ENCODE measurements around the gene SCFD1. TPM values are rescaled to one million over a fixed set of nuclear protein-coding genes. Genes with fewer than 3 reads are reported as not detected.

Gene SCFD1
- total RNA-seq, 2 experiments from 2014 or later = 65.1 to 72.6 TPM

DNA sequence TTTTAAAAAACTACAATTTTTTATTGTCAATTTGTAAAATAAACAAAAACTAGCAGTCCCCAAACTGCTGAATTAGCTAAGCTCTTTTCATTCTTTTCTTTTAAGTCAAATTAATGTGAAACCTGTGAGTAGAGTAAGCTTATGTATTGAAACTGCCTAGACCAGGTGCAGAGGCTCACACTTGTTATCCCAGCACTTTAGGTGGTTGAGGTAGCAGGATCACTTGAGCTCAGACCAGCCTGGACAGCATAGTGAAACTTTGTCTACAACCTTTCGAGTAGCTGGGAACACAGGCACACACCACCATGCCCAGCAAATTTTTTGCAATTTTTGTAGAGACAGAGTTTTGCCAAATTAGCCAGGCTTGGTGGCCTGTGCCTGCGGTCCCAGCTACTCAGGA is 26.4 kb downstream of the SCFD1 start:
- TF ChIP-seq EZH2phosphoT487 (IDR thresholded peaks at IDR 0.05; ENCODE audit: borderline replicate concordance, low read depth, low read length) = no peak
- TF ChIP-seq, protein P1, sequence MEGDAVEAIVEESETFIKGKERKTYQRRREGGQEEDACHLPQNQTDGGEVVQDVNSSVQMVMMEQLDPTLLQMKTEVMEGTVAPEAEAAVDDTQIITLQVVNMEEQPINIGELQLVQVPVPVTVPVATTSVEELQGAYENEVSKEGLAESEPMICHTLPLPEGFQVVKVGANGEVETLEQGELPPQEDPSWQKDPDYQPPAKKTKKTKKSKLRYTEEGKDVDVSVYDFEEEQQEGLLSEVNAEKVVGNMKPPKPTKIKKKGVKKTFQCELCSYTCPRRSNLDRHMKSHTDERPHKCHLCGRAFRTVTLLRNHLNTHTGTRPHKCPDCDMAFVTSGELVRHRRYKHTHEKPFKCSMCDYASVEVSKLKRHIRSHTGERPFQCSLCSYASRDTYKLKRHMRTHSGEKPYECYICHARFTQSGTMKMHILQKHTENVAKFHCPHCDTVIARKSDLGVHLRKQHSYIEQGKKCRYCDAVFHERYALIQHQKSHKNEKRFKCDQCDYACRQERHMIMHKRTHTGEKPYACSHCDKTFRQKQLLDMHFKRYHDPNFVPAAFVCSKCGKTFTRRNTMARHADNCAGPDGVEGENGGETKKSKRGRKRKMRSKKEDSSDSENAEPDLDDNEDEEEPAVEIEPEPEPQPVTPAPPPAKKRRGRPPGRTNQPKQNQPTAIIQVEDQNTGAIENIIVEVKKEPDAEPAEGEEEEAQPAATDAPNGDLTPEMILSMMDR (conservative IDR thresholded peaks at IDR 0.05; ENCODE audit: low read length) = no peak
- H3K4me3 ChIP-seq (ENCODE audit: low read depth, low read length, poor library complexity, severe bottlenecking) = no peak overlapping the region
- intact Hi-C loops (cut with micrococcal nuclease; ENCODE audit: unreplicated experiment) = no loop called here
- H3K79me2 ChIP-seq (ENCODE audit: insufficient read depth, low read depth, low read length) = peaks cover 4% of the 10 kb centered on the region; the same call in 1 of the 2 replicates
- H3K9me2 ChIP-seq (ENCODE audit: insufficient read depth, low read length) = no peaks in the 10 kb centered on the region
- H2AFZ ChIP-seq (ENCODE audit: low read length) = no peak overlapping the region
- no peak for DNase-seq (ENCODE audit: low spot score)
- H3K9me3 ChIP-seq (ENCODE audit: low read length) = no peaks in the 10 kb centered on the region; the same call in 1 of the 2 replicates
- no peaks in the 10 kb centered on the region for H4K20me1 ChIP-seq (ENCODE audit: insufficient read depth, low read length)
- CTCF ChIA-PET (ENCODE audit: unreplicated experiment) = no interaction called here
- POLR2A ChIA-PET = interaction anchor here (0.7 kb wide), 1 partner anchor 10 kb away, joined by 3 read pairs; no protein-coding TSS in a partner anchor
- H3K36me3 ChIP-seq (ENCODE audit: insufficient read depth, low read length) = peaks cover 91% of the 10 kb centered on the region
- H3K4me2 ChIP-seq (ENCODE audit: low read length) = no peak overlapping the region
- no TSS peak for BruUV-seq (replicated peaks)
- H3K27ac ChIP-seq (ENCODE audit: low read depth, low read length, poor library complexity, severe bottlenecking) = no peak overlapping the region
- H3K4me1 ChIP-seq (ENCODE audit: insufficient read depth, low read length, poor library complexity, severe bottlenecking) = no peaks in the 10 kb centered on the region

DNA sequence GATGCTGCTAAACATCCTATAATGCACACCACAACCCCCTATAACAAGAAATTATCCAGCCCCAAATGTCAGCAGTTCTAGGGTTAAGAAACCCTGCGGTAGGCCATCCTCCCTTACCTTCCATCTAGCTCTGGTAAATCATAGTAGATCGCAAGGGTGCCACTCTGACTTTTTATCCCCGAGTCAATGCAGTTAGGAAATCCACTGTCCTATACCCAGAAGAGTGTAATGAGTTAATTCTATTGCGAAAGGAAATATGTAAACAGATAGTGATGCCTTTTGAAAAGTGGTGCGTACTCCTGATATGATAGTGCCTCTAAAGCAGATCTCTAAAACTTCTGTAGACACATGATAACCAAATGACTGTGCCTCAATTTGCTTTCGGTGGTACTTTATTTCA is 29.8 kb downstream of the SCFD1 start:
- BruUV-seq (replicated peaks) = no TSS peak
- Histone ChIP-seq H3K4me3 (ENCODE audit: low read depth, low read length, poor library complexity, severe bottlenecking) (no peak overlapping the region), H3K36me3 (ENCODE audit: insufficient read depth, low read length) (peaks cover 92% of the 10 kb centered on the region), H3K79me2 (ENCODE audit: insufficient read depth, low read depth, low read length) (0 out of 2 replicates have a peak, but pooled peaks cover 3% of the 10 kb centered on the region), H4K20me1 (ENCODE audit: insufficient read depth, low read length) (no peaks in the 10 kb centered on the region), H2AFZ (ENCODE audit: low read length) (no peak overlapping the region), H3K4me1 (ENCODE audit: insufficient read depth, low read length, poor library complexity, severe bottlenecking) (no peaks in the 10 kb centered on the region), H3K9me2 (ENCODE audit: insufficient read depth, low read length) (no peaks in the 10 kb centered on the region), H3K27ac (ENCODE audit: low read depth, low read length, poor library complexity, severe bottlenecking) (no peak overlapping the region), H3K4me2 (ENCODE audit: low read length) (no peak overlapping the region), H3K9me3 (ENCODE audit: low read length) (no peaks in the 10 kb centered on the region)
- DNase-seq (ENCODE audit: low spot score) = no peak
- TF ChIP-seq EZH2phosphoT487 (IDR thresholded peaks at IDR 0.05; ENCODE audit: borderline replicate concordance, low read depth, low read length) = no peak
- TF ChIP-seq, protein P1 (conservative IDR thresholded peaks at IDR 0.05; ENCODE audit: low read length) = no peak
- intact Hi-C loops (cut with micrococcal nuclease; ENCODE audit: unreplicated experiment) = loop anchor here (10.0 kb wide), 3 partner anchors 253 to 703 kb away; no protein-coding TSS in a partner anchor
- ChIA-PET CTCF (ENCODE audit: unreplicated experiment) (interaction anchor here (0.5 kb wide), 1 partner anchor 402 kb away, joined by 3 read pairs; no protein-coding TSS in a partner anchor), POLR2A (no interaction called here)

DNA sequence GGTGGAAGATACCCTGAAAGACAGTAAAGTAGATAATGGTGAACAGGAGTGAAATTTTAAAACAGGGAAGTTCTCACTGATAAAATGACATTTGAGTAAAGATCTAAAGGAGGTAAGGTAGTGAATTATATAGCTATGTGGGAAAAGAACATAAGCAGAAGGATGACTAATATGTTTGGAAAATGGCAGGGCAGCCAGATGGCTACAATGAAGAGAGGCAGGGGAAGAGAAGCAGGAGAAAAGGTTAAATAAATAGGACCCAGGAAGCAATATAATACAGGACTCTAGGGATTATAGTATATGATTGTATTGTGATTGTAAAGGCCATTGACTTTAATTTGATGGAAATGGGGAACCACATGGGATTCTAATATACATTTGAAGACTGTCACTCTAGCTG is 33.0 kb downstream of the SCFD1 start:
- Histone ChIP-seq H3K4me3 (ENCODE audit: low read depth, low read length, poor library complexity, severe bottlenecking) (no peak overlapping the region), H2AFZ (ENCODE audit: low read length) (no peak overlapping the region), H3K4me2 (ENCODE audit: low read length) (no peak overlapping the region), H3K9me2 (ENCODE audit: insufficient read depth, low read length) (no peaks in the 10 kb centered on the region), H4K20me1 (ENCODE audit: insufficient read depth, low read length) (no peaks in the 10 kb centered on the region), H3K36me3 (ENCODE audit: insufficient read depth, low read length) (peaks cover 96% of the 10 kb centered on the region), H3K79me2 (ENCODE audit: insufficient read depth, low read depth, low read length) (no peaks in the 10 kb centered on the region; the same call in 1 of the 2 replicates), H3K27ac (ENCODE audit: low read depth, low read length, poor library complexity, severe bottlenecking) (no peak overlapping the region), H3K4me1 (ENCODE audit: insufficient read depth, low read length, poor library complexity, severe bottlenecking) (no peaks in the 10 kb centered on the region), H3K9me3 (ENCODE audit: low read length) (no peaks in the 10 kb centered on the region)
- CTCF ChIA-PET (ENCODE audit: unreplicated experiment) = no interaction called here
- POLR2A ChIA-PET = interaction anchor here (0.7 kb wide), 1 partner anchor 224 kb away, joined by 3 read pairs; no protein-coding TSS in a partner anchor
- TF ChIP-seq, protein P1 (conservative IDR thresholded peaks at IDR 0.05; ENCODE audit: low read length) = no peak
- TF ChIP-seq EZH2phosphoT487 (IDR thresholded peaks at IDR 0.05; ENCODE audit: borderline replicate concordance, low read depth, low read length) = no peak
- no peak for DNase-seq (ENCODE audit: low spot score)
- BruUV-seq (replicated peaks) = no TSS peak
- intact Hi-C loops (cut with micrococcal nuclease; ENCODE audit: unreplicated experiment) = loop anchor here (10.0 kb wide), 3 partner anchors 250 to 700 kb away; no protein-coding TSS in a partner anchor
